H1 (cell line): ENCODE results near the gene IQCE. TPM values are rescaled to one million over a fixed set of nuclear protein-coding genes. Genes with fewer than 3 reads are reported as not detected.

Experiments used
- CEBPB ChIP-seq: IDR thresholded peaks from 2 replicates; pipeline ENCODE4 v1.6.1; 2012; ENCODE audit warnings: low read depth, low read length
- CTBP2 ChIP-seq: IDR thresholded peaks from 2 replicates; pipeline ENCODE4 v1.7.0; 2011; ENCODE audit warnings: borderline replicate concordance, mild to moderate bottlenecking, moderate library complexity, mixed read lengths, low read length; ENCODE audit not compliant: insufficient read depth, insufficient read length
- polyA plus RNA-seq, 7 experiments: library from polyadenylated mRNA; depleted of rRNA in 3 of 7; stranded (reverse) in 5 of 7; unstranded in 2 of 7; fragments of >200 nt in 5 of 7; fragments of 200-250 nt in 2 of 7; gene quantifications; 1 replicate in 5 of 7; 2 replicates in 1 of 7; 4 replicates in 1 of 7; pipeline versions ENCODE4 v1.2.1 to v1.2.3, GENCODE V29; 2011 to 2013; ENCODE audit warnings: missing spikeins in 2 of 7, mixed read lengths in 2 of 7
- total RNA-seq: library from RNA; stranded (reverse); fragmentation: NEBNext Ultra II Directional; extraction: Animal tissue kit (Norgen Biotek cat#: 25700); gene quantifications from 2 replicates; pipeline ENCODE4 v1.2.1, GENCODE V29; 2021

The IQCE gene
- total and polyA plus RNA-seq, 2 of the 8 experiments (the other 6 are each of a cell fraction or from before 2014, with no cell fraction given) = 2.2 to 4.9 TPM

DNA sequence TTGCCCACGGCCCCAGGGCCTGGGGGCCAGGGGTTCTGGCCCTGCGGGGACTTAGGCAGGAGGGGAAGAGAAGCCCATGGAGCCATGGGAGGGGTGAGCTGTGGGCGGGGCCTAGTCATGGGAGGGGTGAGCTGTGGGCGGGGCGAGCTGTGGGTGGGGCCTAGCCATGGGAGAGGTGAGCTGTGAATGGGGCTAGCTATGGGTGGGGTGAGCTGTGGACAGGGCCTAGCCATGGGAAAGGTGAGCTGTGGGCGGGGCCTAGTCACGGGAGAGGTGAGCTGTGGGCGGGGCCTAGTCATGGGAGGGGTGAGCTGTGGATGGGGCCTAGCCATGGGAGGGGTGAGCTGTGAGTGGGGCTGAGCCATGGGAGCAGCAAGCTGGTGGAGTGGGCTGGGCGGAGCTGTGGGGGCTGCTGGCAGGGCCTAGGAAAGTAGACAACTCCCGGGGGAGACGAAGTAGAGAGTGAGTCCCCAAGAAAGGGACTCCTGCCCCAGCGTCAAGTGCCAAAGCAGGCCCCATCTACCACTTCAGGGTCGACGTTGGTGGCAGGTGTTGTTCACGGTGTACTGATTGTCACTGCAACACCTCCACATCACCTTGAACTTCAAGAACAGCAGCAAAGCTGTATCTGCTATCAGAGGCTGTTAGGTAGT, 53.8 kb downstream of the IQCE start (continued):
- TF ChIP-seq CTBP2 (no peak), CEBPB (no peak)
